Activated CD4-positive, alpha-beta T cell treated with anti-CD3 and anti-CD28 coated beads, Interleukin-2, amount 50 U/mL, for 48 hours (primary cell): Measurements from ENCODE around the gene TBC1D8B.

ENCODE experiments used
- DNase-seq, 2 experiments: peaks; one replicate each; pipeline ENCODE4 v3.0.0-alpha.2; 2020

The TBC1D8B gene

GRCh38 chrX:106899276-106899675 is 96.8 kb downstream of the TBC1D8B start:
- no peak for DNase-seq

GRCh38 chrX:106899841-106900240 is 97.4 kb downstream of the TBC1D8B start:
- DNase-seq, result no peak

- no peak for DNase-seq
These were observed 98.9 kb downstream of the TBC1D8B start for GRCh38 chrX:106901341-106901740.

- no peak for DNase-seq
These were observed 99.3 kb downstream of the TBC1D8B start for GRCh38 chrX:106901781-106902219.

GRCh38 chrX:106902684-106903083 is 100.2 kb downstream of the TBC1D8B start:
- no peak for DNase-seq

- no peak for DNase-seq
These were observed 100.9 kb downstream of the TBC1D8B start, which contains the start of gene RIPPLY1 for GRCh38 chrX:106903291-106903824. Gene RIPPLY1, minus strand, starts transcription at chrX:106903341. Its CDS starts 54 bp downstream, at chrX:106903287.

- no peak for DNase-seq
These were observed 101.5 kb downstream of the TBC1D8B start for GRCh38 chrX:106903856-106904528.

- no peak for DNase-seq
These were observed 102.7 kb downstream of the TBC1D8B start for GRCh38 chrX:106905064-106905708.

GRCh38 chrX:106906361-106906760 is 103.9 kb downstream of the TBC1D8B start:
- no peak for DNase-seq

- DNase-seq, result no peak
These were observed 110.4 kb downstream of the TBC1D8B start for GRCh38 chrX:106912864-106913263.

- no peak for DNase-seq
These were observed 115.5 kb downstream of the TBC1D8B start for GRCh38 chrX:106917830-106918500.

GRCh38 chrX:106919932-106920452 is 117.5 kb downstream of the TBC1D8B start, which contains the start of gene CLDN2:
Gene CLDN2, plus strand, starts transcription at chrX:106920402. Its CDS starts 7,827 bp downstream, at chrX:106928229.
- DNase-seq, result no peak

- no peak for DNase-seq
These were observed 119.2 kb downstream of the TBC1D8B start for GRCh38 chrX:106921637-106922036.
